ENCODE results near the gene RAB11B.
A peak's percentile ranks its signal among the peaks of the same experiment; 100 is the strongest.
"Not testable (repeated sequence)": the region's sequence is repeated elsewhere in the genome, so short reads cannot be mapped to it uniquely, and the experiment has no call there.

RAB11B gene

GRCh38 chr19:8389891-8390616 lies at the start of gene RAB11B:
RAB11B (plus strand) TSS chr19:8390360; CDS start chr19:8390417, 57 bp downstream.
- DNase-seq (ENCODE audit: extremely low read depth, low read depth) = peak; percentile 100
- no peak for TF ChIP-seq CTCF (IDR thresholded peaks at IDR 0.05; ENCODE audit: low read depth, low read length)

GRCh38 chr19:8341504-8341903 lies 48.7 kb upstream of the RAB11B start:
- DNase-seq (ENCODE audit: extremely low read depth, low read depth) = not testable (repeated sequence)

- no peak for DNase-seq (ENCODE audit: extremely low read depth, low read depth)
- TF ChIP-seq CTCF (IDR thresholded peaks at IDR 0.05; ENCODE audit: low read depth, low read length) = no peak
Observed at GRCh38 chr19:8342316-8342683, 47.9 kb upstream of the RAB11B start.

GRCh38 chr19:8342684-8343482 lies 47.3 kb upstream of the RAB11B start, which contains the start of gene KANK3:
KANK3 (minus strand) TSS chr19:8343262; CDS start chr19:8337828, 5,434 bp downstream.
- peak; percentile 81 for DNase-seq (ENCODE audit: extremely low read depth, low read depth)
- no peak for TF ChIP-seq CTCF (IDR thresholded peaks at IDR 0.05; ENCODE audit: low read depth, low read length)

GRCh38 chr19:8343483-8343844 lies 46.7 kb upstream of the RAB11B start:
- TF ChIP-seq CTCF (IDR thresholded peaks at IDR 0.05; ENCODE audit: low read depth, low read length) = no peak
- no peak for DNase-seq (ENCODE audit: extremely low read depth, low read depth)

- DNase-seq (ENCODE audit: extremely low read depth, low read depth) = not testable (repeated sequence)
Observed at GRCh38 chr19:8349629-8350372, 40.4 kb upstream of the RAB11B start.

- TF ChIP-seq CTCF (IDR thresholded peaks at IDR 0.05; ENCODE audit: low read depth, low read length) = no peak
- DNase-seq (ENCODE audit: extremely low read depth, low read depth) = no peak
Observed at GRCh38 chr19:8352134-8352827, 37.9 kb upstream of the RAB11B start.

GRCh38 chr19:8352845-8353244 lies 37.3 kb upstream of the RAB11B start:
- not testable (repeated sequence) for DNase-seq (ENCODE audit: extremely low read depth, low read depth)
